Activated T-cell treated with anti-CD3 and anti-CD28 coated beads for 4 hours (primary cell): ENCODE results near the gene AUH.

Experiments
- DNase-seq: peaks from one replicate; pipeline ENCODE4 v3.0.0-alpha.2; 2020

Gene AUH

DNA sequence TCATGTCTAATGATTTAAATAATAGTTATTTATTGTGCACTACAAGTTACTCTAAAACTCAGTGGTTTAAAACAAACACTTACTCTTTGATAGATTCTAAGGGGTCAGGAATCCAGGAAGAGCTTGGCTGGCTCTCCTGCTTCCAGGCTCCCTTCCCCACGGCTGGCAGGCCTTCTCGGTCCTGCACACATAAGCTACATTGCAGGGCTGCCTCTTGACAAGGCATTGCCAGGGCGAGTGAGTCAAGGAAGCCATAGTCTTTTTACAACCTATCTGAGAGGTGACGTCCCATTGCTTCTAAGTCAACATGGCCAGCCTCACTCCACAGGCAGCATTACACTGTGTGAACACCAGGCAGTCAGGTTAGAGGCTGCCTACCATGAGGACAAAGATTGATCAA lies 119.8 kb downstream of the AUH start:
- DNase-seq, result no peak

DNA sequence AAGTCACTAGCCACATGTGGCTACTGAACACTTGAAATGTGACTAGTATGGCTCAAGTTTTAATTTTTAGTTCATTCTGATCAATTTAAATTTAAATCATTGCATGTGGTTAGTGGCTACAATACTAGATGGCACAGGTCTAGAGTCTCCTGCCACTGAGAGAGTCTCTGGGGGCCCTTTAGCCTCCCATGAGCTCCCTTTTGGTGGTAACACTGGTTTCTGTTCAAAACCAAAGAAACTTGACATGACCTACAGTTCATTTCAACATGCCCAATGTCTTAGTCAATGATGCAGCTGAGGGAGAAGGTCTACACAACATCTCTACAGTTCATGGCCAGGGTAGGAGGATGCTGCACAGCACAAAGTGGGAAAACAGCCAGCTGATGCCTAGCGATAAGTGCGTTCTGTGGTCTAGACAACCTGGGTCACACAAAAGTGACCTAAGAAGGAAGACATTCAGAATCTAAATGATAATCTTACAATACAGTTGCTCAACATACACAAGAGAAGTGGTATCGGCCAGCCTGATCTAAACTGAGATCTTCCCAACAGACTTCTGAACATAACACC lies 121.0 kb downstream of the AUH start:
- no peak for DNase-seq

GRCh38 chr9:91239367-91240111 lies 122.2 kb downstream of the AUH start:
- no peak for DNase-seq

- no peak for DNase-seq
These were observed 127.2 kb downstream of the AUH start for GRCh38 chr9:91234523-91234922.

DNA sequence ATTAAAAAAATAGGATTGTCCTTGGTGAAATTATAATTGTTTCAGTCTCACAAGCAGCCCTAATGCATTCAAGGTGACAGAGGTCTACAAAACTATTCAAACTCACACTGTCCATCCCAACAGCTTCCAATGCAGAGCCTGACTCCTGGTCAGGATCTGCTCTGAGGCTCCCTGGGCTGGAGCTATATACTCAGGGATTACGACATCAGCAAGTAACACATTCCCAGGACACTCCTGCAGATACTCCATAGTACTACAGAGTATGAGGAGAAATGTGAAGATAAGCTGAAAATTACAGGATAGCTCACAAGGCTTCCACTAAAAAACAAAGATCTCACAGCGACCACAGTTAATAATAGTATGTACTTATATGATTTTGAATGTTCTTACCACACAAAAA lies 130.1 kb downstream of the AUH start:
- DNase-seq, result no peak

- no peak for DNase-seq
These were observed 138.7 kb downstream of the AUH start for GRCh38 chr9:91223000-91223399.

DNA sequence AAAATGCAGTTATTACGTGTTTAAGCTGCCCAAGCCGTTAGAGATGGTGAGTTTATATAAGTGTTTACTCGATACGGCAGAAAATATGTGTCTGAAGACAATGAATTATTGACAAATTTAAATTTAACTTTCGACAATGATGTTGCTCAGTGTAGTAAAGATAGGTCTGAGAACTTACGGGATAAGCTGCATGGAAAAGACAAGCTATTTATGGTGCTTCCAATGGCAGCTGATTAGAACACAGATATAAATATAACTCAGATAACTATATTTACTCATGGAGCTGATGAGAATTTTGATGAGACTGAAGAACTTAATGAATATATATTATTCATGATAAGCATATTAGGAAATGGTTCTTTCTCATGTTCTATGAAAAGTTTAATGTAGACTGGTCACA lies 139.3 kb downstream of the AUH start:
- no peak for DNase-seq

DNA sequence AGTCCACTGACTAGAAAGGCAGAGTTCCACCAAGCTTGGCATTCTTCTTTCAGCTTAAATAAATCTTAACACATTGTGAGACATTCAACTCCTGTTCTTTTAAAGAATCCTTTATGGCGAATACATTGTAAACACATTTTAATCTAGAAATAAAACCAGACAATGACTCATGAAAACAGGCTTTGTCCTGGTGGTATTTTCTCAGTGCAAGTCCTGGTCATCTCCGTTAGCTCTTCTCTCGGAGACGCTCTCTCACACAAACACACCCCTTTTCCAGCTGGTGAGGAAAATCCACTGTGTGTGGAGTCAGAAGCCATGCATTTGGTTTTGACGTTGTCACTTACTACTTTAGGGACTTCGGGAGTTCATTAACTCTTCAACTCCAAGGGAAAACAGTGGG lies 140.4 kb downstream of the AUH start:
- DNase-seq, result no peak

GRCh38 chr9:91220491-91221135 lies 141.1 kb downstream of the AUH start:
- DNase-seq, result no peak

DNA sequence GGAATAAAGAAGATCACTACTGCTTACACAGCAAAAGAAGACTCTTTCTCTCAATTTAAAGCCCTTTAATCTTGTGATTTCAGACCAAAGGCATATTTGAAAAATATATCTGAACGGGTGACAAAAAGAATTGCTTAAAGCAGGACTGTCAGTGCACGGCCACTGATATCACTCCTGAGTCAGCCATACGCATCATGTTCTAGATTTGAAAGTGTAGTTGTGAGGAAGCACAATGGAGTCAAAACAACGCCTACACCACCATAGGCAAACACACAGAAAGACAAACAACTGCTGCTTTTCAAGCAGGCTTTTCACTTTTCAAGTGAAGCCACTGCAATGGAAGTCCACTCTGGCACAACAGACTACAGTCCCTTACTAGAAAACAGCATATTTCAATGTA lies 141.7 kb downstream of the AUH start:
- DNase-seq, result no peak

- DNase-seq, result no peak
These were observed 142.2 kb downstream of the AUH start for GRCh38 chr9:91219557-91219956.

GRCh38 chr9:91217388-91217787 lies 144.3 kb downstream of the AUH start:
- DNase-seq, result no peak

- no peak for DNase-seq
These were observed 146.9 kb downstream of the AUH start for GRCh38 chr9:91214867-91215266.

DNA sequence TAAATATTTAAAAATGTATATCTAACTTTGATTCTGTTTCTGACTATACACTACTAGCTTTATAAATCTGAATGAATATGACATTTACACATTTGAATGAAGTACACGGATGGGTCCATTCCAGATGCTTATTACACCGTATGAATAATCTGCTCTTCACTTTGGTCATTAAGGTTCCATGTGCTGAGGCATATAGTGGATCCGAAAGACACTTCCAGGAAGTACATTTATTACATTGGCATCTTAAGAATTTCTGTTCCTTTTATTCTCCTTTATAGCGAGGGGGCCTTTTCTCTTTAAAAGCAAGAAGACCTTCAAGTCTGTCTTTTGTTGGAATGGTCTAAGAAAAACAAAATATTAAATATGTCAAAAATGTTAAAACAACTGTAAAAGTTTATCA lies 147.6 kb downstream of the AUH start:
- DNase-seq, result no peak

DNA sequence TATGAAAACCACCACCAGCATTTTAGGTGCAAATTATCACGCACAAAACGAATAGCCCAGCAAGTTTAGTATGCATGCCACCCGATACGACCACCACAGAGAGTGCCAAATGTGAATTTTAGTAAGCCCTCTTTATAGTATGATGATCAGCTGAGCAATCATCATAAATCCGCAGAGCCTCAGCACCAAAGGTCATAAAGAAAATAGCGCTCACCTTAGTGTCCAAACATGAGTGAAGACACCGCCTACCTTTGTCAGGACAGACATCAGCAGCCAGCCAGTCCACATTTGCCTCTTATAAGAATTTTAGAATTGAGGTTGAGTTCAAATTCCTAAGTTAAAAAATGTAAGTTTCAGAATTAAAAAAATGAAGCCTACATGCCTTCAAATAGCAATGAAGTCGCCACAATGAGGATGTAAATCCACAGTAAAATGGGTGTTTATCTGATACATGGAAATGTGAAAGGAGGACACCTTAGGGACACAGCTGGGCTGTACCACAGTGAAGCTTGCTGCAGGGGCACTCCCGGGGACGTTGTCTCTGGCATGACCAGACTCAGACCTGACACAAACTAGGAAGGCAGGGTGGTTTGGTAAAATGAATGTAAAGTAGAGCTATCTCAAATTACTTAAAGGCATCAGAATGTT lies 149.0 kb downstream of the AUH start:
- DNase-seq, result no peak

GRCh38 chr9:91211919-91212318 lies 149.8 kb downstream of the AUH start:
- no peak for DNase-seq

- DNase-seq, result no peak
These were observed 150.3 kb downstream of the AUH start for GRCh38 chr9:91211414-91211813.

DNA sequence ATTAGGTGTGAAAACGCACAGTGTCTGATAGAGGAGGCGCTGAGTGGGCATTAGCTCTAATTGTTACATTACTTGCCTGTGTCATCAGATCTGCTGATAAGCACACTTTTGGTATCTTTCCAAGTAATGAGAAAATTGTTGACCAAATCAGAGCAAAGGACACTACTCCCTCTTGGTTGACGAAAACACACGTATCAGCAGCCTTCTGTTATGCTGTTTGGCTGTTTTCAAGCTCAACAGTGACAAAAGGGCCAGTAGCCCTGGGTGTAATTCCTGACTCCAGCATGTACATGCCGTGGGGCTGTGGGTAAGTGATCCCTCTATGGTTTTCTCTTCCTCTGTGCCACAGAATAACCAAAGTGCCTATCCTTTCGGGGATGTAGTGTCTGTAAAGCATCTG lies 151.4 kb downstream of the AUH start:
- DNase-seq, result no peak

GRCh38 chr9:91208837-91209236 lies 152.9 kb downstream of the AUH start:
- no peak for DNase-seq

DNA sequence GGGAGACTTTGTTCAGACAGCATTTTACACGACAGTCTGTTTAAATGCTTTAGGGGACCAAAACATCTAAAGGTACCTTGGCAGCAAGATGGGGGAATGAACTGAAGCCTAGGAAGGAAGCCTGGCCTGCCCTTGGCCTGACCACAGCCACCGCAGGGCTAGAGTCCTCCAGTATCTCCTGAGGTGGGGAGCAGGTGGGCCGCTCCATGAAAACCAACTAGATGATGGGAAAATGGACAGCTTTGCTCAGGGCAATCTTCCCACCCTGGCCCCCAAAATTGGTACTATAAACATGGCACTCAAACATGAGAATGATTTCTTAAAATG lies 153.3 kb downstream of the AUH start:
- DNase-seq, result no peak

- DNase-seq, result no peak
These were observed 153.8 kb downstream of the AUH start for GRCh38 chr9:91207729-91208418.

DNA sequence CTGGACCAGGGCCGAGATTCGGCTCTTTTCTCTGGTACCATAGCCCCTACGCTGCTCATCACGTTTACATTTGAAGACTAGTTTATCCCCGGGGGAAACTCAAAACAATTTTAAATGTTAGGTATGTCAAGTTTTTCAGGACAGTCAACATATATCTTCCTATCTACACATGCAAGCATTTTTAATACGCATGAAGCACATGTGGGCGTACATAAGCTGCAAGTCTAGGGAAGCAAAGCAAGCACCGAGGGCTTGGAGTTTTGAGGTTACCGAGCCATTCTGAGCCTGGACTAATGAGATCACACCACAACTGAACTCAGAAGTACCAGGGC lies 154.4 kb downstream of the AUH start:
- DNase-seq, result no peak

- no peak for DNase-seq
These were observed 154.9 kb downstream of the AUH start for GRCh38 chr9:91206806-91207205.
